Mesodermal cell (in vitro differentiated cells): Measurements from ENCODE around the gene ACVR1C.
"Not testable (repeated sequence)": the region's sequence is repeated elsewhere in the genome, so short reads cannot be mapped to it uniquely, and the experiment has no call there.

Experiments
- H3K27ac ChIP-seq: 2 replicates; pipeline ENCODE4 v1.7.0; 2013; ENCODE audit warnings: mild to moderate bottlenecking, low read depth, low read length, moderate library complexity; ENCODE audit not compliant: severe bottlenecking
- H3K36me3 ChIP-seq: 2 replicates; pipeline ENCODE4 v1.7.1; 2013; ENCODE audit warnings: mild to moderate bottlenecking, low read length, moderate library complexity; ENCODE audit not compliant: control insufficient read depth, insufficient read depth
- H3K4me1 ChIP-seq: one replicate; pipeline ENCODE4 v1.7.1; 2013; ENCODE audit warnings: mild to moderate bottlenecking, low read length; ENCODE audit not compliant: insufficient read depth, control insufficient read depth, poor library complexity, severe bottlenecking
- H3K4me3 ChIP-seq: 2 replicates; pipeline ENCODE4 v1.7.0; 2013; ENCODE audit warnings: low read length, control low read depth, mild to moderate bottlenecking; ENCODE audit not compliant: insufficient read depth, poor library complexity, severe bottlenecking; ENCODE audit errors: extremely low read depth
- H3K9me3 ChIP-seq: 2 replicates; pipeline ENCODE4 v1.7.1; 2013; ENCODE audit warnings: mild to moderate bottlenecking, low read length, moderate library complexity; ENCODE audit not compliant: control insufficient read depth
- WGBS, 2 experiments: methylation state at CpG; one replicate each; pipeline ENCODE4 v1.1.5; 2013; ENCODE audit warnings: missing lambda C conversion rate in 2 of 2; ENCODE audit not compliant: insufficient coverage in 2 of 2; 5-methylcytosine and 5-hydroxymethylcytosine counted together

ACVR1C gene

DNA sequence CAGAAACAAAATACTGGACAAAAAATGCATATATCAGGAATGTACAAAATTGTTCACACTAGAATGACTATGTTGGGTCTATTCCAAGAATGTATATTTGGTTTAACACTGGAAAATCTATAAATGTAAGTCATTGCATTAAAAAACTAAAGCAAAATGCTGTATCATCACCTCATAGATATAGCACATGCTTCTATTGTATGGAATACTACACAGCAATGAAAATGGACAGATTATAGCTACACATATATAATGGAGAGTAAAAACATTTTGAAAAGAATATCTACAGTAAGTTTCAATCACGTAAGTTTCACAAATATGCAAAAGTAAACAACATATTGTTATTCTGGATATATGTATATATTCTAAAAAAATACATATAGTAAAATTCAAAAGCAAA, 91.8 kb downstream of the ACVR1C start:
- no CpG with 5 or more reads among the region's 1 CpG for WGBS, 2 experiments
- H3K27ac ChIP-seq: no peak overlapping the region
- no peaks in the 10 kb centered on the region for H3K4me1 ChIP-seq
- H3K36me3 ChIP-seq: no peaks in the 10 kb centered on the region
- no peaks in the 10 kb centered on the region for H3K9me3 ChIP-seq
- no peak overlapping the region for H3K4me3 ChIP-seq

DNA sequence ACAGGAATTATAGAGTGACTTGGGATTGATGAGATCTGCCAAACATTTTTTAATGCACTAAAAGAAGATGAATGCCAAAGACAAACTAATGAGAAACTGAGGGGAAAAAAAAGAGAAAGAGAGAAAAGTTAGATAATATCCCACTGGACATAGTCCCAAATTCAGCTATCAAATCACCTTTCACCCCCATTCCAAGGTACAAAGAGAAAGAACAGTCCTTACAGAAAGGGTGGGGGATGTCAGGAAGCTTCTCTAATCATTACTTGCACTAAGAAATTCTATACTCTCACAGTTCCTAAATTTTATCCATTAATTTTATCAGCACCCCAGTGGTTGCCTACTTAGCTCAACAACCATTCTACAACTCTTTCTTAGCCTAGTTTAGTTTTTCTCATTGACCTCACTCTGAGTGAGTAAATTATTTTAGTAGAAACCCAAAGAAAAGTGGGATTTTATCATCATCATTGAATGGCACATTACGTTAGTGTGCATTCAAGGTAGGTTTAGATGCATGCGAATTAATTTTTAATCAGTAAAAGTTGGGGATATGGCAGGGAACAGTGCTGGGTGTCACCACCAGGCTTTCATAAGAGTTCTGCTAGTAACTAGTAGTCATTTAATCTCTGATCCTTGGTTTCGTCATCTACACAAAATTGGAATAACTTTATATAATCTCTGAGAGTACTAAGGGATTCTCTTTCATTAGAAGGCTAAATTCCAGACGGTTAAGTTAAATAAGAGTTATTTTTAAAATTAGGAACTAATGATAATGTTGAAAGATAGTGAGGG, 99.5 kb downstream of the ACVR1C start:
- Histone ChIP-seq H3K9me3 (no peaks in the 10 kb centered on the region), H3K36me3 (no peaks in the 10 kb centered on the region), H3K4me1 (no peaks in the 10 kb centered on the region), H3K4me3 (no peak overlapping the region), H3K27ac (no peak overlapping the region)
- 86 to 100% methylated on average over 2 to 3 of the region's 4 CpGs for WGBS, 2 experiments

DNA sequence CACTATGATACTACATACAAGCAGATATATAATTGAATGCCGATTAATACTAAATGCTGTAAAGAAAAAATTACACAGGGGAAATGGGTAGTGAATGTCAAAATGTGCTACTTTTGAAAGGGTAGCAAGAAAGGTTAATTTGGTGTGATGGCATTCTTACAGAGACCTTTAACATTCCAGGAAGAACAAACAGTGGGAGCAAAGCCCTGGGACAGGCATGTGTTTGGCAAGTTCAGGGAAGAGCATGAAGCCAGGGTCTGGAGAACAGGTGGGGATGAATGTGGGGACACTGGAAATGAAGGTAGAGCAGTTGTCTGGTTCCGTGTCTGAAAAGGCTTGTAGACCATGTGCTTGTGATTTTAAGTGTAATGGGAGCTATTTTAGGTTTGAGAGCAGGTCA, 102.6 kb downstream of the ACVR1C start:
- H3K27ac ChIP-seq: no peak overlapping the region
- WGBS, 2 experiments: 75 to 86% methylated on average over 1 of the region's 2 CpGs
- no peaks in the 10 kb centered on the region for H3K36me3 ChIP-seq

DNA sequence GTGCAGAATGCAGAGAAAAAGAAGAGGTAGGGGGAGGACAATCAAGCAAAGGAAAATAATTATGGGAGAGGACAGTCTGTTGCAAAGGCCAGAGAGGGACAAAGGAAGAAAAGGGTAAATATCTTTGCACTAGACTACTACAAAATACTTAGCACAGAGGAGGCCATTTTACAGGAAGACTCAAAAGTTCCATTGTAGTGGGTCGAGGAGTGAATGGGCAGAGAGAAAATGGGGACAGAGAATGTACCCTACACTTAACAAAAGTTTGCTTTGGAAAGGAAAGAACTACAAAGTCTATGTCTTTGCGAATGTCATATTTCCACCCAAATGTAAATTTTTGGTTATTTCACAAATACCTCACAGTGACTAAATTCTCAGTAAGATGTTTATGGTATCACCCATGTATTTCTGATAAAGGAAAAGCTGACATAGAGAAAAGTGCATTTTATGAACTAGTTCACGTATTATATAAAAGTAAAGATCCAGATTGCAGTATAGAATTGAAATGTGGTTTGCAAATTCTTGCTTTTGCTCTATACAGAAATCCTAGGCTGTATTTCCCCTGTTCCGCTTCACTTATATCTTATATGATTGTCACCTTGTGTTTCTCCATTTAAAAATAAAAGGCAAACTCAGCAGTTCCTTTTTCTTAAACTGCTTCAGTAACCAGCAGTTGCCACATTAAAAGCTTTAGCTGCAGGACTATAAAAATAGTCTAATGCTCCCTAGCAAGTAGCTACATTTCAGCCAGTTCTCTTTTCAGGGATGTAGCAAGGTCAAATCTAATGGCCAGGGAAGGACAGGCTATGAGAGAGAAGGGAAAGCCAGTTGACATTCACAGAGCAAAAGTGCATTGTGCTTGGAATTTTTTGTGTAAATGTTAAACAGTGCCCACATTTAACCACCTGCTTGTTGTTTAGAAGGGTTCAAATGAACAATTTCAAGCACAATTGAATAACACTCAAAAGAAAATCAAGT, 105.1 kb downstream of the ACVR1C start:
- Histone ChIP-seq H3K36me3 (no peaks in the 10 kb centered on the region), H3K4me3 (no peak overlapping the region), H3K27ac (no peak overlapping the region), H3K9me3 (no peaks in the 10 kb centered on the region), H3K4me1 (no peaks in the 10 kb centered on the region)
- WGBS, 2 experiments: 100% methylated on average over 1 of the region's 4 CpGs; no CpG with 5 or more reads in 1 of the 2 experiments

More for the DNA sequence above, 102.6 kb downstream of the ACVR1C start:
- Histone ChIP-seq H3K4me1 (no peaks in the 10 kb centered on the region), H3K9me3 (no peaks in the 10 kb centered on the region), H3K4me3 (no peak overlapping the region)

DNA sequence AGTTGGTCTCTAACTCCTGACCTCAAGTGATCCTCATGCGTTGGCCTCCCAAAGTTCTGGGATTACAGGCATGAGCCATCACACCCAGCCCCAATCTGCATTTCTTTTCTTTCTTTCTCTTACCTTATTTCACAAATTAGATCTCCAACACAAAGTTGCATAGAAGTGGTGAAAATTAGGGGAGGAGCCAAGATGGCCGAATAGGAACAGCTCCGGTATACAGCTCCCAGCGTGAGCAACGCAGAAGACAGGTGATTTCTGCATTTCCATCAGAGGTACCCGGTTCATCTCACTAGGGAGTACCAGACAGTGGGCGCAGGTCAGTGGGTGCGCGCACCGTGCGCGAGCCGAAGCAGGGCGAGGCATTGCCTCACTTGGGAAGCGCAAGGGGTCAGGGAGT, 113.7 kb downstream of the ACVR1C start:
- not testable (repeated sequence) for H3K4me1 ChIP-seq, H3K4me3 ChIP-seq, H3K9me3 ChIP-seq, H3K27ac ChIP-seq, H3K36me3 ChIP-seq
- WGBS, 2 experiments: 92 to 94% methylated on average over 6 to 7 of the region's 15 CpGs

DNA sequence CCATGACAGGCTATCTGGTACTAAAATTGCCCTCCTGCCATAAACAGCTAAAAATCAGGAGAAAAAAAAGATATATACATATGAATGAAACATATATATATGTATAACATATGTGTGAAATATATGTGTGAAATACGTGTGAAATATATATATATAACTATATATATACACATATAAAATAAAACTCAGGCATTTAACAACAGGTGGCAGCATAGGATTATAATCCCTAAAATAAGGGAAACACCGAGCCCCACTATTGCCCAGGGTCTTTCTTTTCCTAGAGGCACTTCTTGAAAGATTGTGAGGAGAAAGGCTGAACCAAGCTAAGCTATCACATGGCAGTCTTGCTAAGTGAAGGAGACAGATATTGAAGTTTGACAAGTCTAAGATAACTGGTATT, 118.9 kb downstream of the ACVR1C start:
- Histone ChIP-seq H3K4me3 (no peak overlapping the region), H3K4me1 (no peaks in the 10 kb centered on the region), H3K27ac (no peak overlapping the region), H3K36me3 (no peaks in the 10 kb centered on the region), H3K9me3 (no peaks in the 10 kb centered on the region)
- 80% methylated on average over 1 of the region's 2 CpGs; no CpG with 5 or more reads in 1 of the 2 experiments for WGBS, 2 experiments

DNA sequence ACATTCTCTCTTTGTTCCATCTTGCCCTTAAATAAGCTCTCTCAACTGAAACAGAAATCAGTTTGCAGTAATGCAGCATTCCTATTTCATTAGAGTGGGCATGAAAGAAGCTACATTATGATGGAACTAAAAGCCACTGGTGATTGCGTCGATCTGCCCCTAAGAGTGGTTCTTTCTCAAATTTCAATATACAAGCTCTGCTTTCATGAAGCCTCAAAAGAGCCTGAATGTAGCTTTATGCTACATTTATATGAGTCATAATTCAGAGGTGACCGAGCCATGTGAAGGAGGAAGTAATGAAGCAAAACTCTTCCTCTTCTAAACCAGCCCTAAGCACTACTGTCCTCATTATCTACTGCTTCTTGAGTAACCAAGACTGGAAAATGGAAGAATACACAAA, 120.0 kb downstream of the ACVR1C start:
- Histone ChIP-seq H3K4me1 (no peaks in the 10 kb centered on the region), H3K27ac (no peak overlapping the region), H3K4me3 (no peak overlapping the region), H3K9me3 (no peaks in the 10 kb centered on the region), H3K36me3 (no peaks in the 10 kb centered on the region)
- no CpG with 5 or more reads among the region's 3 CpGs for WGBS, 2 experiments

DNA sequence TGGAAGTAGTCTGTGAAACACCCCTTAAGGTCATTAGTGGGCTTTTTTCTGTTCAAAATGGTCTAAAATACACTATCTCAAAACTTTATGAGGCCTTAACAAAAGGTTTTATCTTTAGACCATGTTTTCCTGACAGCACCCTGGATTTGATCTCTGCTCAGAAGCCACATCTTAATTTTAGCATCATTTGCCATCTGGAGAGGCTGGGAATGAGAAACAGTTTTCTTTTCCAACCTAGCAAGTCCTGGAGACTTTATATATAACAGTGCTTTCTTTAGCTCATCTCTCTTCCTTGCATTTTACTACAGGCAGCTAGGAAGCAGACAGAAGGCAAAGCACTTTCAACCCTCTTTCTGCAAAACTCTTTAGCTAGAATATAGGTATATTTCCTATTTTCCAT, 122.1 kb downstream of the ACVR1C start:
- Histone ChIP-seq H3K36me3 (no peaks in the 10 kb centered on the region), H3K4me1 (no peaks in the 10 kb centered on the region), H3K27ac (no peak overlapping the region), H3K4me3 (no peak overlapping the region), H3K9me3 (no peaks in the 10 kb centered on the region)

DNA sequence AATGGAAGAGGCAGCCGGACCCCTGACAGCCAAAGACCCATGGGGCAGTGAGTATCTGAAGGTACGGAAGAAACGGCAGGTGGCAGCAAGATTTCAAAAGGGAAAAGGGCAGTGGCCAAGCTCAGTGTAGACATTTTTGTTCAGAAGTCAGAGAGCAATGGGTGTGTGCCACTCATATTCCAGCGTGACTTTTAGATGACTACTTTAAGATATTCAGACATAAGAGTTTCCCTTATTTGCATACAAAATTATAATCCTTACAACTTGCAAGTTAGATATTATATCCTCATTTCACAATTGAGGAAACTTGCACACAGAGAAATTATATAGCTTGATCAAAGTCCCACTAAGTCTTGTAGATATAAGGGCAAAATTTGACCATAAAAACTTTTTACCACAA, 124.0 kb downstream of the ACVR1C start:
- H3K9me3 ChIP-seq: no peaks in the 10 kb centered on the region
- H3K36me3 ChIP-seq: no peaks in the 10 kb centered on the region
- no peak overlapping the region for H3K27ac ChIP-seq
- H3K4me3 ChIP-seq: no peak overlapping the region
- H3K4me1 ChIP-seq: no peaks in the 10 kb centered on the region
- 96 to 100% methylated on average over 3 to 4 of the region's 4 CpGs for WGBS, 2 experiments

DNA sequence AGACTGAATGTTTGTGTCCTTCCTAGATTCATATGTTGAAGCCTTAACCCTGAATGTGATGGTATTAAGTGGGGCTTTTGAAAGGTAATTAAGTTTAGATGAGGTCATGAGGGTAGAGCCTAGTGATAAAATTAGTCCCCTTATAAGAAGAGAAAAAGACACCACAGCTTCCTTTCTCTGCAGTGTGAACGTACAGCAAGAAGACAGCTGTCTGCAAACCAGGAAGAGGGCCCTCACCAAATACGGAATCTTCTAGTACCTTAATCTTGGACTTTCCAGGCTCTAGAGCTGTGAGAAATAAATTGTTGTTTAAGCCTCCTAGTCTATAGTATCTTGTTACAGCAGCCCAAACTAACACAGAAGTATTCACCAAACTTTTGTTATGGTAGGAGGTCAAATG, 127.6 kb downstream of the ACVR1C start:
- no CpG with 5 or more reads among the region's 2 CpGs for WGBS, 2 experiments

DNA sequence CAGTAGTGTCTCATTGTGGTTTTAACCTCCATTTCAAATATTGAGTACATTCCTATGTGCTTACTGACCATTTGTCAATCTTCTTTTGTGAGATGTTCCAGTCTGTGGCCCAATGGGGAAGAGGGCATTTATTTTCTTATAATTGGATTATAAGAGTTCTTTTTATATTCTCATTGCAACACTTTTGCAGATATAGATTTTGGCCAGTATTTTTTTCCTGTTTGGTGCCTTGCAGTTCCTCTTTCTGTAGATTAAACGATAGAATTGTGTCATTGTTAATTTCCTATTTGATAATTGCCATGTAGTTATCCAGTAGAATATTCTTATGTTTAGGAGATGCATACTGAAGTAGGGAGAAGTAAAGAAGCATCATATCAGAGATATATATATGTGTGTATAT, 128.3 kb downstream of the ACVR1C start:
- WGBS, 2 experiments: no CpG with 5 or more reads among the region's 1 CpG
- H3K36me3 ChIP-seq: no peaks in the 10 kb centered on the region
- H3K4me3 ChIP-seq: no peak overlapping the region
- no peak overlapping the region for H3K27ac ChIP-seq
- no peaks in the 10 kb centered on the region for H3K9me3 ChIP-seq
- no peaks in the 10 kb centered on the region for H3K4me1 ChIP-seq

More for the DNA sequence above, 127.6 kb downstream of the ACVR1C start:
- no peaks in the 10 kb centered on the region for H3K36me3 ChIP-seq
- H3K27ac ChIP-seq: no peak overlapping the region
- no peaks in the 10 kb centered on the region for H3K9me3 ChIP-seq
- H3K4me3 ChIP-seq: no peak overlapping the region
- no peaks in the 10 kb centered on the region for H3K4me1 ChIP-seq
